ENCODE results near the gene GFOD1.

GFOD1 gene

GRCh38 chr6:13373488-13373886, 113.9 kb downstream of the GFOD1 start:
- TF ChIP-seq CTCF (IDR thresholded peaks at IDR 0.05; ENCODE audit: low read depth, low read length): no peak
- DNase-seq (ENCODE audit: extremely low read depth, low read depth): no peak

GRCh38 chr6:13372688-13373487, 114.5 kb downstream of the GFOD1 start:
- no peak for TF ChIP-seq CTCF (IDR thresholded peaks at IDR 0.05; ENCODE audit: low read depth, low read length)

GRCh38 chr6:13372076-13372475, 115.3 kb downstream of the GFOD1 start:
- TF ChIP-seq CTCF (IDR thresholded peaks at IDR 0.05; ENCODE audit: low read depth, low read length): no peak
- no peak for DNase-seq (ENCODE audit: extremely low read depth, low read depth)

More at GRCh38 chr6:13372688-13373487, 114.5 kb downstream of the GFOD1 start:
- no peak for DNase-seq (ENCODE audit: extremely low read depth, low read depth)

GRCh38 chr6:13371421-13372072, 115.9 kb downstream of the GFOD1 start:
- no peak for DNase-seq (ENCODE audit: extremely low read depth, low read depth)
- TF ChIP-seq CTCF (IDR thresholded peaks at IDR 0.05; ENCODE audit: low read depth, low read length): no peak

- no peak for DNase-seq (ENCODE audit: extremely low read depth, low read depth)
- TF ChIP-seq CTCF (IDR thresholded peaks at IDR 0.05; ENCODE audit: low read depth, low read length): no peak
Observed at GRCh38 chr6:13370623-13371022, 116.8 kb downstream of the GFOD1 start.

- DNase-seq (ENCODE audit: extremely low read depth, low read depth): no peak
- no peak for TF ChIP-seq CTCF (IDR thresholded peaks at IDR 0.05; ENCODE audit: low read depth, low read length)
Observed at GRCh38 chr6:13369591-13369990, 117.8 kb downstream of the GFOD1 start.

GRCh38 chr6:13368731-13369115, 118.7 kb downstream of the GFOD1 start:
- DNase-seq (ENCODE audit: extremely low read depth, low read depth): no peak
- no peak for TF ChIP-seq CTCF (IDR thresholded peaks at IDR 0.05; ENCODE audit: low read depth, low read length)
